Measurements from ENCODE around the gene RNF14.
"Not testable (repeated sequence)": the region's sequence is repeated elsewhere in the genome, so short reads cannot be mapped to it uniquely, and the experiment has no call there.

The RNF14 gene, protein sequence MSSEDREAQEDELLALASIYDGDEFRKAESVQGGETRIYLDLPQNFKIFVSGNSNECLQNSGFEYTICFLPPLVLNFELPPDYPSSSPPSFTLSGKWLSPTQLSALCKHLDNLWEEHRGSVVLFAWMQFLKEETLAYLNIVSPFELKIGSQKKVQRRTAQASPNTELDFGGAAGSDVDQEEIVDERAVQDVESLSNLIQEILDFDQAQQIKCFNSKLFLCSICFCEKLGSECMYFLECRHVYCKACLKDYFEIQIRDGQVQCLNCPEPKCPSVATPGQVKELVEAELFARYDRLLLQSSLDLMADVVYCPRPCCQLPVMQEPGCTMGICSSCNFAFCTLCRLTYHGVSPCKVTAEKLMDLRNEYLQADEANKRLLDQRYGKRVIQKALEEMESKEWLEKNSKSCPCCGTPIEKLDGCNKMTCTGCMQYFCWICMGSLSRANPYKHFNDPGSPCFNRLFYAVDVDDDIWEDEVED

DNA sequence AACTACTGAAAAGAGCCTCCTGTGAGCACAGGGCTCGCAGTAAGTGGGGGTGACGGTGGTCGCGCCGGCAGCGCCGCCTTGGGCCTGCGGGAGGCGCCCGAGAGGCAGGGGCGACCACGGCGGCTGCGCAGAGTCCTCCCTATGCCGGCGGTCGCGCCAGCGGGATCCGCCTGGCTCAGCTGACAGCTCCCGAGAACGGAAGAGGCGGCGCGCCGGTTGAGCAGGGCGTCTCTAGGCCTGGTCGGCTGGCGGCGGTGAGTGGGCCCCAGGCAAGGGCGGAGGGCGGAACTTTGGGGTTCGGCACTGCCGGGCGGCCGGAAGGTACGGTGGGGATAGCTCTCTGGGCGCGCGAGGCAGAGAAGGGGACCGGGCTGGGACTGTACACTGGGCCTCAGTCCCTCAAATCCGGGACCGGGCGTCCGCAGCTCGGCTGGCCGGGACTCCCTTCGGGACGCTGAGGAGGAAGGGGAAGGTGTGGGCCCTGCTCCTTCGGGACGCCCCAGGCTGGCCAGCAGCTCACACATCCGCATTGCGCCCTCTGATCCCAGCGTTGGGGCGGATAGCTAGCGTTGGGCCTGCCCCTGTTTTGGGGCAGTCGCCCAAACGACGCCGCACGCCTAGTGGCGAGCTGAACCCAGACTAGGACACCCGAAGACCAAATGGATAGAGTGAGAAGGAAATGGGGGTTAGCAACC is at the start of gene RNF14:
RNF14 (plus strand) TSS at position 192 of the 695 bp plus-strand sequence. CDS start 4,484 bp downstream, outside the sequence.
- TF ChIP-seq, protein P1, sequence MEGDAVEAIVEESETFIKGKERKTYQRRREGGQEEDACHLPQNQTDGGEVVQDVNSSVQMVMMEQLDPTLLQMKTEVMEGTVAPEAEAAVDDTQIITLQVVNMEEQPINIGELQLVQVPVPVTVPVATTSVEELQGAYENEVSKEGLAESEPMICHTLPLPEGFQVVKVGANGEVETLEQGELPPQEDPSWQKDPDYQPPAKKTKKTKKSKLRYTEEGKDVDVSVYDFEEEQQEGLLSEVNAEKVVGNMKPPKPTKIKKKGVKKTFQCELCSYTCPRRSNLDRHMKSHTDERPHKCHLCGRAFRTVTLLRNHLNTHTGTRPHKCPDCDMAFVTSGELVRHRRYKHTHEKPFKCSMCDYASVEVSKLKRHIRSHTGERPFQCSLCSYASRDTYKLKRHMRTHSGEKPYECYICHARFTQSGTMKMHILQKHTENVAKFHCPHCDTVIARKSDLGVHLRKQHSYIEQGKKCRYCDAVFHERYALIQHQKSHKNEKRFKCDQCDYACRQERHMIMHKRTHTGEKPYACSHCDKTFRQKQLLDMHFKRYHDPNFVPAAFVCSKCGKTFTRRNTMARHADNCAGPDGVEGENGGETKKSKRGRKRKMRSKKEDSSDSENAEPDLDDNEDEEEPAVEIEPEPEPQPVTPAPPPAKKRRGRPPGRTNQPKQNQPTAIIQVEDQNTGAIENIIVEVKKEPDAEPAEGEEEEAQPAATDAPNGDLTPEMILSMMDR (IDR thresholded peaks at IDR 0.05; ENCODE audit: low read depth, low read length, missing control alignments): peak; percentile 94
- DNase-seq (ENCODE audit: low read depth): peak; percentile 82
- H3K4me3 ChIP-seq (ENCODE audit: low read depth, low read length): peak within 1 kb of the TSS; percentile 93

DNA sequence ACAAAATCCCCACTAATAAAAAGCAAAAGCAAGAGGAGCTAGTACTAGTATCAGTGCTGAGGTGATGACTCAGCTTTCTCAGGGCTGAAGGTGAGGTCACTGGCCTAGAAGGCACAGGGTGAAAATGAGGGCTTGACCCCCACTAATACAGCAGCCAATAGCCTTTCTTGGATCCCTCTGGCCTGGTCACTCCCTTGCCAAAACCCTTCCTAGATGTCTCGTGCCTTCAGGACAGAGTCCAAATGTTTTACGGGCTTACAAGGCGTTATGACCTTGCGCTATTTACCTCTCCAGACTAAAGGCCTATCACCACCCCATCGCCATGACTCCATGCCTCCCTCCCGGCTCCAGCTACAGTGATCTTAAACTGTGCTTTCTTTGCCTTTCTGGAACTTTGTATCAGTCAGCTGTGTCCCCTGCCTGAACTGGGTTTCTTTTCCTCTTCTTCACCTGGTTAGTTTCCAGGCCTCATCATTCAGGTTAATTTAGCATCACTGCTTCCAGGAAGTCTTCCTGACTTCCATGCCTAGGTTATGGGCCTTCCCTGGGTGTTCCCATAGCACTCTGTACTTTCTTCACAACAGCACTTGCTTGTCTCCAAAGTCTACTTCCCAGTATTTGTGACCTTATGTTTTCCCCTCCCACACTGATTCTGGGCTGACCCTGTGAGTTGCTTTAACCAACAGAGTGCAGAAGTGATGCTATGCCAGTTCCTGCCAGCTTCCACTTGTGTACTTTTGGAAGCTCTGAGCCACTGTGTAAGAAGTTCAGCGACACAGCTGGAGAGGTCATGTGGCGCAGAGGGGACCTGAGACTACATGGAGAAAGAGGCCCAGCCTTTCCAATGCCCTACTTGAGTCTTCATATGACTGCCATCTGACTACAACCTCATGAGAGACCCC is 49.4 kb upstream of the RNF14 start:
- TF ChIP-seq, protein P1 (IDR thresholded peaks at IDR 0.05; ENCODE audit: low read depth, low read length, missing control alignments): no peak
- H3K4me3 ChIP-seq (ENCODE audit: low read depth, low read length): no peak overlapping the region
- DNase-seq (ENCODE audit: low read depth): no peak

DNA sequence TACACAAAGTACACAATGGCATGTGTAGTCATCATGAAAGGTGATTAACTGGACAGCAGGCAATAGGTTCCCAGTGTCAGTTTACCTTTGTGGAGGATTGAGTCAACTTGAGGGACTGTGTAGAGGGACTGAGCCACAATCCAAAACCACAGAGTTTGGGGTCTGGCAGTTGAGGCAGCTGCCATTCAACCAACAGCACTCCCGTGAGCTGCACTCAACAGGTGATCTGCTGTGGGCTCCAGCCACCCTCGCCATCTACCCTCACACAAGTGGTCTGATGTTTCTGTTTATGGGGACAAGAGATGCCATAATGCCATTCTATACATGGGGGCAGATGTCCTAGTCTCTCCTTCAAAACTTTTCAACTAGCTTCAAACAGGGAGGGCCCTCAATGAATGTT is 48.1 kb upstream of the RNF14 start:
- no peak for DNase-seq (ENCODE audit: low read depth)
- H3K4me3 ChIP-seq (ENCODE audit: low read depth, low read length): no peak overlapping the region
- TF ChIP-seq, protein P1 (IDR thresholded peaks at IDR 0.05; ENCODE audit: low read depth, low read length, missing control alignments): no peak

GRCh38 chr5:141922827-141923447 is 46.0 kb upstream of the RNF14 start:
- not testable (repeated sequence) for DNase-seq (ENCODE audit: low read depth)
- H3K4me3 ChIP-seq (ENCODE audit: low read depth, low read length): peak overlapping the region; percentile 89

- TF ChIP-seq, protein P1 (IDR thresholded peaks at IDR 0.05; ENCODE audit: low read depth, low read length, missing control alignments): no peak
- peak within 1 kb of the TSS; percentile 89 for H3K4me3 ChIP-seq (ENCODE audit: low read depth, low read length)
- DNase-seq (ENCODE audit: low read depth): peak; percentile 79
These were observed 45.2 kb upstream of the RNF14 start, which contains the start of gene DELE1 for GRCh38 chr5:141923448-141924313. Gene DELE1 (plus strand): TSS chr5:141923871. CDS start chr5:141923942, 71 bp downstream.

DNA sequence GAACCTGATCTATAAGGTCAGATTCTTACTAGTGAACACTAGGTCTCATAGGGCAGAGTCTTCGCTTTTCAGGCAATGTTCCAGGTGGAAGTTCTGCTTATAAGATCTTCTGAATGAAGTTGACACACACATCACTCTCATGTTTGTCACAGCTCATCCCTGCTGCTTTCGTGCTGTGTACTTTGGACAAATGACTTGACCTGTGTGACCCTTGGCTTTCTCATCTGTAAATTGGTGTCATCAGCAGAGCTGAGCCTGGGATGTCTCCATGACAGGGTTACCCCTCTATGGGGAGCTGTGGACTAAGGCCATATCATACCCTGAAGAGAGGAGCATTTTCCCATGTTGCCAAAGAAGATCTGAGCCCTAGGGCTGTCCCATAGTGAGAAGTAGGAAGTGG is 42.5 kb upstream of the RNF14 start:
- TF ChIP-seq, protein P1 (IDR thresholded peaks at IDR 0.05; ENCODE audit: low read depth, low read length, missing control alignments): no peak
- no peak overlapping the region for H3K4me3 ChIP-seq (ENCODE audit: low read depth, low read length)
- no peak for DNase-seq (ENCODE audit: low read depth)

Data from GM12864 (cell line).